Hematopoietic multipotent progenitor cell (in vitro differentiated cells): ENCODE measurements around the gene CABYR. TPM values are rescaled to one million over a fixed set of nuclear protein-coding genes. Genes with fewer than 3 reads are reported as not detected.
"Not testable (repeated sequence)": the region's sequence is repeated elsewhere in the genome, so short reads cannot be mapped to it uniquely, and the experiment has no call there.

ENCODE experiments used
- DNase-seq, 3 donors: peaks; one replicate each; pipeline ENCODE4 v3.0.0-alpha.2; 2011 to 2015; ENCODE audit warnings: low read depth in 2 of 3, low spot score in 2 of 3
- total RNA-seq: library from RNA; depleted of rRNA; stranded (reverse); fragments of >200 nt; gene quantifications from one replicate; pipeline ENCODE4 v1.2.3, GENCODE V29; 2012

The CABYR gene
- total RNA-seq, 1 donor = not detected

DNA sequence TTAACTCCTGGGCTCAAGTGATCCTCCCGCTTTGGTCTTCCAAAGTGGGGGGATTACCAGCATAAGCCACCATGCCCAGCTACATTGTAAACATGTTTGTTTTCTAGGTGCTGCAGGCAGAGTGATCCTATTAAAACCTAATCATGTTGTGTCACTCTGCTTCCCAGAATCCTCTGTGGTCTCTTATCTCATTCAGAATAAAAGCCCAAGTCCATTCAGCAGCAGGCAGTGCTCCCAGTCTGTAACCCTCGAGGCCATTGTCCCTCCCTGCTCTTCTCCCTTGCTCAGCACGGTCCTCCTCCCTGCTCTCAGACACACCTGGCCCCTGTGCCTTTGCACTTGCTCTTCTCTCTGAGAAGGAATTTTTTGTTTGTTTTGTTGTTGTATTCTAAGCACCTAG is 11.1 kb upstream of the CABYR start:
- DNase-seq = no peak

DNA sequence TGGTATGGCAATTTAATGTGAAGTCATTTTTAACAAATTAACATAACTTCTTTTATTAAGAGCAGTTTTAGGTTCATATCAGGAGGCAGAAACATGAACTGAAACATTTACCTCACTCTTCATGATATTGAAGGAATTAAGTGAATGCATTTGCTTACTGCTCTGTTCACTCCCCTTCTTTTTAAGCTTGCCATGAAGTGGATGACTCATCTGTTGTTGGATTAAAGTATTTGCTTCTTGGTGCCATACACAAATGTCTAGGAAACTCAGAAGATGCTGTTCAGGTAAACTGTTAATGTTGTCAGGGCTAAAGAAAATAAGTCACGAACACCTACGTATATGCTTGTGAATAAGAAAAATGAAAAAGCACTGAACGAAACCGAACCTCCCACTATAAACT is 10.2 kb upstream of the CABYR start:
- no peak for DNase-seq

DNA sequence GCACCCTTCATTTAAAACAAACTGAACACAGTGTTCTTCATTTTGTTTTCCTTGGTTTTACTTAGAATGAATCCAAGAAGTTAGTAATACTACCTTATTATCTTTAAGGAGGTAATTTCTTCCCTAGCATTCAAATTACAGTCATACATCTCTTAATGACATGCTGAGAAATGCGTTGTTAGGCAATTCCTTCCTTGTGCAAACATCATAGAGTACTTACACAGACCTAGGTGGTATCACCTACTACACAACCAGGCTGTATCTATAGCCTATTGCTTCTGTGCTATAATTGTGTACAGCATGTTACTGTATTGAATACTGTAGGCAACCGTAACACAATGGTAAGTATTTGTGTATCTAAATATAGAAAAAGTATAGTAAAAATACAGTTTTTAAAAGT is 8.4 kb upstream of the CABYR start:
- no peak for DNase-seq

DNA sequence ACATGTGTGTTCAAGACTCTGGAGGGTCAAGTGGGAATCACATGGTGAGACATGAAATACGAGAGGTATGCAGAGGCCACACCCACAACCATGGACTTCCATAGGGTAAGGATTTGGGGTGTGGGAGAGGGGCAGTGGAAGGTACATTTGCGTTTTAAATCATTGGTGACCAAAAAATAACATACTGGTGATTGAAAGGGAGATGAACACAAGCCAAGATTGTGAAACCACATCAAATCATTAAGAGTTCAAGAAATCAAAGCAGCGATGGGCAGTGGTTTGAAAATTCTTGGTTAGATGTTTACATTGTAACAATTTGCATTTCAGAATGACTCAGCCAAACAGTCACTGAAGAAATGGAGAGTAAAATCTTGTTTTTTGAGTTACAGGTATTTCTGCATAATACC is 1.9 kb upstream of the CABYR start:
- DNase-seq = no peak

DNA sequence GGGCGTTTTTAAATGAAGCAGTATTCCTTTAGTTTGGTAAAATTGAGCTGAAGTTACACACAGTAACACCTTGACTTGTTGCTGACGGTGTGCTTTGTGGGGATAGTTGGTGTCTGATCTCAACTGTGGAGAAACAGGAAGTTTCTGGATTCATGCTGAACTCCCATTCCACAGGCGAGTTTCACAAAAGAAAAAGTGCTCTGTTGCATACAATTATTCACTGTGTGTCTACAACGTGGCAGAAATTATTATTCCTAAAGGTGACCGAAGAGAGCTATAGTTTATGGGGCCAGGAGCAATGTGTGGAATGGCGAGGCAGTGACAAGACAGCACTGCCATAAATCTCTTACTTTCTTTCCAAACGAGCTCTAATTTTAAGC is 463 bp upstream of the CABYR start:
- DNase-seq = peak in 1 of 3 donors; percentile 9

DNA sequence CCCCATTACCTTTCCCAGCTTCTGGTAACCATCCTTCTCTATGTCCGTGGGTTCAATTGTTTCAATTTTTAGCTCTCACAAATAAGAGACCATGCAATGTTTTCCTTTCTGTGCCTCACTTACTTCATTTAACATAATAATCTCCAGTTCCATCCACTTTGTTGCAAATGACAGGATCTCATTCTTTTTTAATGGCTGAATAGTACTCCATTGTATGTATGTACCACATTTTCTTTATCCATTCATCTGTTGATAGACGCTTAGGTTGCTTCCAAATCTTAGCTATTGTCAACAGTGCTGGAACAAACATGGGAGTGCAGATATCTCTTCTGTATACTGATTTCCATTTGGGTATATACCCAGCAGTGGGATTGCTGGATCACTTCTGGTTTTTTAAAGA is 1.8 kb downstream of the CABYR start:
- DNase-seq = no peak

DNA sequence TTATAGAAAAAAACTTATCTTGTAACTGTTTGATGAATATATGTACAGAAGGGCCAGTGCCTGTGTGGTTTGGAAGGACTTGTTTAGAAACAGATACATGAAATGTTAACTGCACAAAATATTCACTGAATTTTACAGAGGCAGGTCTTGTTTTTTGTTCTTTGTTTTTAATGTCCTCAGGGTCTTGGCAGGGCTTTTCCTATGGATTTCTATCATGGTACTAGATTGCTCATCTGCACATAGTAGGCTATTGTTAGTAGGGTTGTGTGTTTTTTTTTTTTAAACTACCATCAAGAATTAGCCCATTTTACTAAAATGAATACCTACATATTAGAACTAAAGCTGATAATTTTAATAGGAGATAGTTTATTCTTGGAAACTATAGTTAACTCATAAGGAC is 3.5 kb downstream of the CABYR start:
- DNase-seq = no peak

DNA sequence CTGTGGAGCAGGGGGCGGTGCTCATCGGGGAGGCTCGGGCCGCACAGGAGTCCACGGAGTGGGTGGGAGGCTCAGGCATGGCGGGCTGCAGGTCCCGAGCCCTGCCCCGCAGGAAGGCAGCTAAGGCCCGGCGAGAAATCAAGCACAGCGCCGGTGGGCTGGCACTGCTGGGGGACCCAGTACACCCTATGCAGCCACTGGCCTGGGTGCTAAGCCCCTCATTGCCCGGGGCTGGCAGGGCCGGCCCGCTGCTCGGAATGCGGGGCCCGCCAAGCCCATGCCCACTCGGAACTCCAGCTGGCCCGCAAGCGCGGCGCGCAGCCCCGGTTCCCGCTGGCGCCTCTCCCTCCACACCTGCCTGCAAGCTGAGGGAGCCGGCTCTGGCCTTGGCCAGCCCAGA is 10.7 kb downstream of the CABYR start:
- DNase-seq = not testable (repeated sequence)

DNA sequence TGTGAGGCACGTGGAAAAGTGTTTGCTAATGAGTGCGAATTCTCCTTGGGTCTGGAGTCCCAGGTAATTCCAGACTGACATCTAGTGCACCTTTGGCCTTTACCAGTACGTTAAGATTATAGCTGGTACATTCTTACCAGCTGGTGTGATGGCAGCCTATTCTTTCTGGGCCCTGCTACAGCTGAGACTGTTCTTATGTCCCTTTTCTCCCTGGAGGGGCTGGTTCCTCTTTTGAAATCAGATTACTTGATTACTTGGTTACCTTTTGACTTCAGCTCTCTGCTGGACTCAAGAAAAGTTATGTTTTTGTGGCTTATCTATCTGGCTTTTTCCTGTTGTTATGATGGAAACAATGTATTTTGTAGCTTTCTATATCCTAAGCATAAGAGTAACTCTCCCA is 14.5 kb downstream of the CABYR start:
- DNase-seq = no peak

DNA sequence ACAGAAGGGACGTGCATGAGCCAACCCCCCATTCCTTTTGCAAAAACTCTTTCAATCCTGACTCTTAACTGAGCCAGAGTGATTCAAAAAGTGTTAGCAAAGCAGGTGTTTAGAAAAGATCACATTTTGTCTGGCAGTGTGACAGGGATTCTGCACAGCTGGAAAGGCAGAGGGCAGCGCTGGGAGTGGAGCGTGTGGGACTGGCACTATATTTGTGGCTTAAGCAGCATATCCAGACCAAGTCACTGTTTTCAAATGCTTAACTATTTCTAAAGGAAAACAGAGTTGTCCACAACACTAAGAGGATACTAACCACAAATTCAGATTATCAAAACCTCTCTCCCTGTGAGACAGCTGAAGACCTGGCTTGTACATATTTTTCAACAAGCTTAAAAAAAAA is 19.0 kb downstream of the CABYR start:
- no peak for DNase-seq

DNA sequence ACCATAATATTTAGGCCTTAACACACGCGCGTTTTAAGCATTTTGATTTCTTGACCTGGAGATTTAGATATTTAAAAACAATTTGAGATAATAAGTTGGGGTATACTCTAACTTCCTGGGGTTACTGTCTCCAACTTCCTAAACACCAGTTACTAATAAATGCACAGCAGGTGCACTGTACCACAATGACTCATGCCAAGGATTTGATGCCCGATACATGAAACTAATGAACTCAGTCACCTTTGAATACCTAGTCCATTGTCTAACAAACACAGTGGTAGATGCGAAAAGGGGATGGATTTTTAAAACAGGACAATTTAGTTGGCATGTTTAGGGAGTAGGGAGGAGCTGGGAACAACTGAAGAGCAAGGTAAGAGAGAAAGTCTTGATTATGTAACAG is 21.2 kb downstream of the CABYR start:
- no peak for DNase-seq

DNA sequence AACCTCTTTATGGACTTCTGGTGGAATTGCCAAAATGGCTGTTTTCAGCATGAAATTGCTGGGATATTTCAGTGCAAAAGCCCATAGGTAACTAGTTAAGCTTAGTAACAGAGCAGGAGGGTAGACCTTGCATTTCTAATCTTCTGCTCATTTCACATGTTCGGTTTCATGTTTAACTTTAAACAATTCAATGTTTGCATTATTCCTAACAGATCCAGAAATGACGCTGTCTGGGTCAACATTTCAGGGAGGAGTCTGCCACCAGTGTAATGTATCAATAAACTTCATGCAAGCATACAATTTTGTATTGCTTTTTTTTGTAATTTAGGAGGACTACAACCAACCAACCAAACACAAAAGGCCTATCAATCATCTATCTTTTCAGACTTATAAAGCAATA is 22.4 kb downstream of the CABYR start:
- DNase-seq = no peak

DNA sequence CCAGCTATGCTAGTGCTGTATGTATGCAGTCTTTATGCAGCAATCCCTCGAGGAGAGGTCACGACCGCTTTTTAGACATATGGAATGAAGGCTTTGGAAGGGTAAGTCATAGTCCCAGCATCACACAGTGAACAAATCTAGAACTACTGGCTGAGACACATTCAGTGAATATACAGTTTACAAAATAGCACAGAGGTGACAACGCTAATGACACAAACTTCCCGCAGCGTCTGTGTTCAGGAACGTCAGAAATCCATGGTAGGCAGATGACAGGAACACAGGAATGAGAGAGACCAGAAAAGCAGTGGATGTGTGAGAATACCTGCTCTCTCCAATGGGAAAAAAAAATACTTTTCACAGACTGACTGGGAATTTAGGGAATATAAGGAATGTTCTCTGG is 29.6 kb downstream of the CABYR start:
- DNase-seq = no peak

DNA sequence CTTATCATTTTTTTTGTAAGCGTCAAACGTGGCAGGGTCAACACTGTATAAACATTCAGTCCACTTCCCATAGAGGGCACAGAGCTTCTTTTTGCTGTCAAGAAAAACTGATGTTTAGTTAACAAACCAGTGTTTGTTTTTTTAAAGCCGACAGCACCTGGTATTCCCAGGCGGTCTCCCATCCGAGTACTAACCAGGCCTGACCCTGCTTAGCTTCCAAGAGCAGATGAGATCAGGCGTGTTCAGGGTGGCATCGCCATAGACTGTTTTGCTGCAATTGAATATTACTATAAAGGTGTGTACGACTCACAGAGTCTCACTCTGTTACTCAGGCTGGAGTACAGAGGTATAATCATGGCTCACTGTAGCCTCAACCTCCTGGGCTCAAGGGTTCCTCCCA is 31.5 kb downstream of the CABYR start:
- DNase-seq = no peak

DNA sequence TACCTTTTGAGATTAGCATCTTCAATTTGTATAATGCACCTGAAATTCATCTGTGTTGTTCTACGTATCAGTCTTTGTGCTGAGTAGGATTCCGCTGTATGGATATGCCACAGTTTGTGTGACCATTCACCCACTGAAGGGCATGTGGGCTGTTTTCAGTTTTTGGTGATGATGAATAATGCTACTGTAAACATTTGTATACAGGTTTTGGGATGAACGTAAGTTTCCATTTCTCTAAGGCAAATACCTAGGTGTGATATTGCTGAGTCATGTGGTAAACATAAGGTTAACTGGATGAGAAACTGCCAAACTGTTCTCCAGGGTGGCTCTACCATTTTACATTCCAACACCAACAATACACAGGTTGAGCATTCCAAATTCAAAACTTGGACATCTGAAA is 35.1 kb downstream of the CABYR start:
- no peak for DNase-seq

DNA sequence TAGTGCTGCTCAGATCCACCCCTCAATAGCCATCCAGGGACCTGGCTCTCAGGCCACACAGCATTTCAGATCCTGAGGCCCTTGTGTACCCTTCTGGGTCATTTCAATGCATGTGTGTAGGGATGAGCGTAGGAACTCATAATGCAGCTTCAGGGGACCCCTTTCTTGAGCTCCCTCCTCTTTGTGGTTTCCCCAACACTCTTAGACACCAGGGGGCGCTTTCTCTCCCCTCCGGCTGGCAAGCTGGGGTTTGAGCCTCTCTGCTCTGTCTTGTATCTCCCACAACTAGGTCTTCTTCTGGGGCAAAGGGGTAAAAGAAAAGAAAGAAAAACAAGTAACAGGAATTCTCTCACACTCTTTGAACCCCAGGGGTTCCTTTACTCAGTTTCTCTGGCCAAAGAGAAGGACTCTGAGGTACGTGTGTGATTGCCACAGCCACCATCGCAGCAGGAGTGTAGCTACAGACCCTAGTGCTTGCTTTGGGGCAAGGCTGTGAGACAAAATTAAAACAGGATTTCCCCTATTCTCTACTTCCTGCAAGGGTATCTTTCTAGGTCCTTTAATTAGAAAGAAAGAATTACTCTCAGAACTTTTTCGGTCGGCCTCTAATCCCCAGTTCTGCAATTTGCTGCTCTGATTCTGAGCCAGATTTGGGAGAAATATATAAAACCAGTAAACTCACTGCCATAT is 38.0 kb downstream of the CABYR start:
- peak in 2 of 3 donors; percentile 43 to 67 for DNase-seq

DNA sequence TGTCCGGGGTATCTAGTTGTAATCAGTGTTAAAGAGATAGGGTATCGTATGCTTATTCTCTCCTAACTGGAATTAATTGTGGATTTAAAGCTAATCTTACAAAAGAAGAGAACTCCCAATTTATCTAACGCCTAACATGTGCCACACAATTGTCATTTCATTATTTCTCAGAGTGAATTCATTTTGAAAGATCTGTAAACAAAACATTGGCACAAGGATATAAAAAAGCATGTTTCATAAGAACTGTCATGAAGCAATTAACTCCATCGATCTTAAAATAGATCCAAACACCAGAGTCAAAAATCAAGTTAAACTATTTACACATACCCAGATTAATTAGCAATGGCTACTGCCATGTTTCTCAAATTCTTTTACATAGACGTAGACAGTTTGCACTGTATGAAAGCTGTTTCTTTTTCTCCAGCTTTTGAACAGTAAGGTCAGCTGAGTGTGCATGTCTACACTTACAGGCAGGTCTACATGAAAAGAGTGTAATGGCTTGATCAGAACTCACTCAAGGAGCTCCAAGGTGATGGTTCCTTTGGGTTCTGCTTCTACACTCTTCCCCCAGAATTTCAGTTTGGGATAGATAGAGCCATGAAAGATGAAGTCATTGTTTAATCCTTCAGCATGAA is 38.8 kb downstream of the CABYR start:
- DNase-seq = no peak

DNA sequence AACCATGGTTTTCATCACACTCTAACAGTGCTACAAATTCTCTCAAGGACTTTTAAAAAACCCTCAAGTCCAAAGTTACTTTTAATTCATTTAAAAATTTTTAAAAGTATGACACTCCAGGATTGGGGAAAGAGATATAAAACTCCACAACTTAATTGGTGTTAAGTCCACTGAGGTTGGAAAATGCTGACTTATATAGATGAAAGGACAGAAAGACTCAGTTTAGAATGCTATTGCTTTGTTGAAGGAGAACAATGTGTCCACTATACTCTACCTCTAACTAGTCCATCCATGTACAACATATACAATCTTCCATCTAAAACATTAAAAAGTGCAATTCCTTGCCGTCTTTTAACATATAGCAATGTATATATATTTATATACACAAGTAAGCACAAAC is 41.2 kb downstream of the CABYR start:
- no peak for DNase-seq

DNA sequence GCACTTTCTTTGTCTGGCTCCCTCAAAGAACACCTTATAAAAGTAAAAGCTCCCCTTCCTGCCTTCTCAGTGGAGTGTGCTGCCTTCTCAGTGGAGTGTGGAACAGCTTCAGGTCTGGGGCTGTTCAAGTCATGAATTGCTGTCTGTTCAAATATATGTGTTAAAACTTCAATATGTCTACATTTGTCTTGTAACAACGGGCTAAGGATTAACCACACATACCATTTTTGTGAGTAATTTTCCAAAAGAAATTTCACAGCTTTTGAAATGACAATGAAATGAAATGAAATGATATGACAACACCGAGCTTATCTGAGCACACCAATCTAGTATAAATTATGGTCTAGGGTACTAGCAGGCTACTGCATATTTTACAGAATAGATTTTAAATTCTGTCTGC is 42.9 kb downstream of the CABYR start:
- DNase-seq = no peak

DNA sequence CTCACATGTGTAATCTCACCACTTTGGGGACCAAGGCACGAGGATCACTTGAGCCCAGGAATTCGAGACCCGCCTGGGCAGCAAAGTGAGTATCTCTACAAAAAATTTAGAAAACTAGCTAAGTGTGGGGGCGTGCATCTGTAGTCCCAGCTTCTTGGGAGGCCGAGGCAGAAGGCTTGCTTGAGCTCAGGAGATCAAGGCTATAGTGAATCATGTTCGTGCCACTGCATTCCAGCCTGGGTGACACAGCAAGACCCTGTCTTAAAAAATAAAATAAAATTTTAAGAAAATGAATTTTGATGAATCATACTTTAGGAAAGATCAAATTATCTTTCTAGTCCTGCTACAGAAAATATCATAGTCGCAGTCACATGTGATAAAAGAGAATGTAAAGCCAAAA is 46.9 kb downstream of the CABYR start:
- DNase-seq = no peak

DNA sequence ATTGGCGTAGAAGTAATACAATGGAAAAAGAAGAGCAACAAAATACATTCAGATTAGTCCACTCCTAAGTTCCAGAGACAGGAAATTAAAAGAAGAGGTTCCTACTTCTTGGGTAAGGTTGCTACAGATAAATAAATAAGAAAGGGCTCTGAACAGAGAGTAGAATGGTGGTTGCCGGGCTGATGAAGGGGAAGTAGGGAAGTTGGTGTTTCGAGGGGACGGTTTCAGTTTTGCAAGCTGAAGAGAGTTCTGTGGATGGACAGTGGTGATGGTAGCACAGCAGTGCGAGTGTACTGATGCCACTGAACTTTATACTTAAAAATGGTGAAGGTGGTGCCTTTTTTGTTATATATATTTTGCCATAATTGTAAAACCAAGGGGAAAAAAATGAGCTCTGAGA is 48.2 kb downstream of the CABYR start:
- peak in 2 of 3 donors; percentile 8 to 36 for DNase-seq

DNA sequence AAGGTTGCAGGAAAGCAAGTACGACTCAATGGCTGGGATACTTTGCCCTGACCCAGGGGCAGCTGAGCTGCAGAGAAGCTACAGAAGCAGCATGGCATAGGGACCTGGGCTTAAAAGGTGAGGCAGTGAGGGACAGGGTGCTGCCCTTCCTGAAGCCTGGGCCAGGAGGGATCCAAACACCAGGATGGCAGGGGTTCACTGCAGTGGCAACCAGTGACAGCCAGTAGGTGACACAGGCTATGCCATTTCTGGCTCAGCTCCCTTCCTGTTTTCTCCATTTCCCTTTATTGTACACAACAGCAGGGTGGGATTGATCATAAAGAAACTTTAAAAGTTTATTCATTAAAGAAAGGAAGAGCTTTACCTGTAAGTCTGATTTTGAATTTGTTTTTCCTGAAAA is 48.8 kb downstream of the CABYR start:
- no peak for DNase-seq

DNA sequence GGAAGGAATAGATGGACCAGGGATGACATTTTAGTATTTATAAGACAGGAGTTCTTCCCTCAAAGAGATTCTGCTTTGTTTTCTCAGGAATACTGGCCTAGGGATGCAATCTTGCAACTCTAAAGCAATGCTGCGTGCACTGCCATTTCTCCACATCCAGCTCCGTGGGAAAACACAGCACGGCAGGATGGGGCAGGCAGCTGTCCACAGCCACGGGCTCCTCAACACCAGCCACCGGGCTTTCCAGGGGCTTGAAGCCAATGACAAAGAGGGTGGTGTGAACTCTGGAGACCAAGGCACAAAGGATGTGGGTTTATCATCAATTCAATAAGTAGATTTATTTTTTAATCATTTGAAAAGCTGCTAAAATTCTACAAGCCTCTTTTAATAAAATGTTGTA is 49.3 kb downstream of the CABYR start:
- DNase-seq = no peak
